Activated CD8-positive, alpha-beta memory T cell treated with anti-CD3 and anti-CD28 coated beads for 48 hours (primary cell): Measurements from ENCODE around the gene RAI1.

Source experiments
- DNase-seq, 3 experiments: peaks; one replicate each; pipeline ENCODE4 v3.0.0-alpha.2; 2020; ENCODE audit warnings: low read depth in 2 of 3, low spot score in 2 of 3

The RAI1 gene

DNA sequence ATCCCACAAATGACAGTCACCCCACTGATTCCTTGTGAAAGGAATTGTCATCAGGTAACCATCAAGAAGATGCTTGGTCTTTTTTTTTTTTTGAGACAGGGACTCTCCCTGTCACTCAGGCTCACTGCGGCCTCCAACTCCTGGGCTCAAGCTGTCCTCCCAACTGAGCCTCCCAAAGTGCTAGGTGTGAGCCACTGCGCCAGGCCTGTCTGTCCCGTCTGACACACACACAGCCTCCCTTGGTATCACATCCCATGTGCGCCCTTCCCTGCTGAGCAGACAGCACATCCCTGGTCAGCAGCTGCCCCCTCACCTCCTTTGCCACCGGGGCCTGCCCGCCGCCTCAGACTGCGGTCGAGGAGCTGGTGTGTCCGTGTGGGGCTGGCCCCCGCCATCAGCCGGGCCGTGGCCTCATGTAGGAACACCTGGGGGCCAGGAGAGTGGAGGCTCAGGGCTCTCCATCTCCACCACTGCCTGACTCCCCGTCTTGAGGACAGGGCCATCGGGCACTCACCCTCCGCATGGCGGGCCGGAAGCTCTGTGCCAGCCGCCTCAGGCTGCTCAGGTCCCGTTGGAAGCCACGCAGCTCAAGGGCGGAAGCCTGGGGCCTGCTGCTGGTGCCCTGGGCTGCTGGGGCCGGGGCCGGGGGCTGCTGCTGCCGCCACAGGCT, 131.9 kb downstream of the RAI1 start:
- DNase-seq: no peak

DNA sequence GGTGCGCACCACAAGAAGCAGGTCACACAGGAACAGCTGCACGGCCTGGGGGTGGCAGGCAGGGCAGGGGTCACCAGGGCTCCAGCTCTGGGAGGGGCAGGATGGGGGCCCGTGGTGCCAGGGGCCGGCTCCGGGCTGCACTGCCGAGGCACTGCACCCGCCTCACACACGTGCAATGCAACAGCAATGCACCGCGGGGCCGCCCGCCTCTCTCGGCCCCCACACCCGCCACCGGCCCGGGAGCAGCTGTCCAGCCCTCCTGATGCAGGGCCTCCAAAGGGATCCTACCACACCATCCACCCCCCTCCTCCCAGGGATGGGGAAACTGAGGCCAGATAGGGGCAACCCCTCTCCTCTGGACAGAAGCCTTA, 132.5 kb downstream of the RAI1 start:
- DNase-seq: no peak

DNA sequence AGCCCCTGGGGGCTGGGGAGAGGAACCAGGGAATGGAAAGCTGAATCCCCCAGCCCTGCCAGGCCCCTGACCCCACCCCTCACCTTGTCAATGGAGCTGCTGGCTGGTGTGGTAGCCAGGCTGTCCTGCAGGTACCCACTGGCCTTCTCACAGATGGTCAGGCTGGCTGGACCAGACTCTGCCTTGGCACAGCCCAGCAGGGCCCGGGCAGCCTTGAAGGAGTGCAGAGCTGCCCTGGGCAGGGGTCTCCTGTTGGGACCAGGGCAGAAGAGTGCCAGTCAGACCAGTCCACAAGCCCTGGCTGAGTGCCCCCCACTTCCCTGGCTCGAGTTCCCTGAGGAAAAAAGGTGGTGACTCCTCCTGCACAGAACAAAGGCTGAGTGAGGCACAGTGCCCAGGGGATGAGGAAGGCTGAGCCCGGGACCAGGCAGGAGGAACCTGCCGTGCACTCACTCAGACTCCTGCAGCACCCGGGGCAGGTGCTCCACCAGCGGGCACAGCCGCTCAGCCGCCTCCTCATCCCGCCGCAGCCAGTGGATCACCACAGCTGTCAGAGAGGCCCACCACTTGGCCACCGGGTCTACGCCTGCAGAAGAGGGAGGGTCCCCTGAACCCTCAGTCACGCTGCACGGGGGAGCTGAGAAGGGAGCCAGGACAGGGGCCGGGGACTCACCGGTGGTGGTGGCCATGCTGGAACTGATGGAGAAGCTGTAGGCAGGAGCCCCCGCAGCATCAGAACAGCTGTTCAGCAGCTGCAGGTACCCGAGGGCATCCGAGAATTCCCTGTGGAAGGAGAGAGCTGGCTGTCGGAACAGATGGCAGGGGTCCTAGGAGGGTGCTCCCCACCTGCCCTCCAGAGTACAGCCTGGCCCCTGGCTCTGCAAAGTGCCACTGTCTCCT, 133.2 kb downstream of the RAI1 start:
- no peak for DNase-seq

DNA sequence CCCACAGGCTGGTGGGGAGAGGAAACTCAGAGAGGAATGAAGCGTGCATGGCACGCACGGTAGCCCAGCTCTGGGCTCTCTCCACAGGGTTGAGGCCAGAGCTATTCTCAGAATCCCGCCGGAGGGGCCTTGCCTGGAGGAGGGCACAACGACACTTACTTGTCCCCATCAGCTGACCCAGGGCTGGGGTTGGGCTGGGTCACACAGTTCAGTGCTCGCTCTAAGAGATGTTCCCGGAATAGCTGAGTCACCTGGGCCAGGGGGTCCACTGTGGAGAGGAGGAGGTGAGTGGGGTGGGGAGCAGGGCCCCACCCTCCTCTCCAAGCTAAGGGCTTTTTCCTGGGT, 133.8 kb downstream of the RAI1 start:
- DNase-seq: no peak

DNA sequence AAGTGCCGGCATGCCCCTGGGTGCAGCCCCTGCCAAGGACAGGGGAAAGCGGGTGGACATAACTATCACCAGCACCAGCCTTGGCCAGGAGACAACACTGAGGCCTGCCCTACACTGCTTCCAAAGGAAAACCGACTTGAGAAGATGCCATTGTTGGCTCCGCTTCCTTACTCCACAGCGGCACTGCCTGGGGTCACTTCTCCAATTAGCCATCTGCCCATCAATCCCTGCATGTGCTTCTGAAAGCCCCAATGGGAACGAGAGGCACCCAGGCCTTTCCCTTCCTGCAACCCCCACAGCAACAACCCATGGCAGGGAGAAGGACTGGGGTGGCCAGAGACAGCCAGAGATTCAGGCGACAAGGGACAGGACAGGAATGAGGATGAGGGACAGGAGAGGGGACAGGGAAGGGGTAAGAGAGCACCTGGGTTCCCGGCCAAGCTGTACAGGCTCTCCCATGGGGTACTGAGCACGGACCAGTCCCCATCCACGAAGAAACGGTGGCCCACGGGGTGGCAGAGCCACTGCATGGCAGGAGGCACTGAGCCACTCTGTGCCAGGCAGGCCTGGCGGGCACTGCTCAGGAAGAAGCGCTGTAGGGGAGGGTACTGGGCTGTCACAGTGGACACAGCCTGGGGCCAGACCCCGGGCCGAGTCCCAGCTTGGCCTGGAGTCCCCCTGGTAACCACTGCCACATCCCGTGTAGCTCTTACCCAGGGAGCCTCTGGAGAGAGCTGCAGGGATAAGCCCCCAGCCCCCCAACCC, 134.4 kb downstream of the RAI1 start:
- DNase-seq: no peak

DNA sequence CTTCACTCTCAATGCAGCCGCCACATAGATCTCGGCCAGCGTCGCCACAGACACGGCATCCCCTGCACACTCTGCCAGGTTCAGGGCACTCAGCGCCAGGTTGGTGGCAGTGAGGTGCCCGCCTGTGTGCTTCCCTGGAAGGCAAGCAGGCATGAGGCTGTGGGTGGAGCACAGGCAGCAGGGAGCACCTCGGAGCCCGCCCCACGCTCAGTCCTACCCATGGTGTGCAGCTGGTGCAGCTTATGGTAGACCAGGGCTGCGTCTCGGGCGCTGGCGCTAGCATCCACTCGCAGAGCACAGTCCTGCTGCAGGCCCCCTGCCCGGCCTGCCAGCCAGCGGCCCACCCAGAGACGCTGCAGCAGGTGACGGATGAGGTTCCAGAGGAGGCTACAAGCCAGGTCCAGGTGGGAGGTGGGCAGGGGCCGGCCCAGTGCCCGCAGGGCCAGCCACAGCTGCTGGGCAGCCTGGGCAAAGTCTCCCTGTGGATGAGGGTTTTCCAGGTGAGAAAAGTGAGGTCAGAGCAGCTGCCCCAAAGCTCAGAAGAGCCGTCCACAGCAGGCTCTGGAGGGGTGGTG, 135.1 kb downstream of the RAI1 start:
- no peak for DNase-seq

DNA sequence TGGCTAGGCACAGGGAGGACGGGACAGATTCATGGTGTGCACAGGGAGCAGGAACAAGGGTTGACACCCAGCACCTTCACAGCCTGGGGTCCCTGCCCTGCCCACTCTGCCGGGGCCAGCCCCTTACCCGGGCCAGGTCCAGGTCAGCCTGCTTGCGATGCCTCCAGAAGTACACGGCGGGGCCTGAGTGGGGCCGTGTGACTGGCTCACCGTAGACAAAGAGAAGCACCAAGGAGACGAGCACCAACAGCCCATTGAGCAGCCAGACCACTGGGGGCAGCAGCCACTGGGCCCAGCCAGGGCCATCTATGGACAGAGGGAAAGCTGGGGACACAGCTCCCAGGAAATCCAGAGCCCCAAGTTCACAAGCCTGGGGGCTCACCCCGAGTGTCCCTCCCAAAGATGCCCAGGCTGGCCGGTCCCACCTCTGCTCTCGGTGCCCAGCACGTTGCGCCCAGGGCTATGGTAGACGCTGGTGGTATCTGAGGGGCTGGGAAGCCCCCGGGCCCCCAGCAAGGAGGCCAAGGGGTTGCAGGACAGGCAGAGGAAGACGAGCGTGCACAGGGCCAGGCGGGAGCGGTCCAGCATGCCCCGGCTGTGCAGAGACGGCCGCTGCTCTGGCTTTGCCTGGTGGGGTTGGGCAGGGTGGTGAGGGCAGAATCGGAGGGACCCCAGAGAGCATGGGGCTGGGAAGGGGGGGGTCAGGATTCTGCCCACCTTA, 135.7 kb downstream of the RAI1 start:
- no peak for DNase-seq

DNA sequence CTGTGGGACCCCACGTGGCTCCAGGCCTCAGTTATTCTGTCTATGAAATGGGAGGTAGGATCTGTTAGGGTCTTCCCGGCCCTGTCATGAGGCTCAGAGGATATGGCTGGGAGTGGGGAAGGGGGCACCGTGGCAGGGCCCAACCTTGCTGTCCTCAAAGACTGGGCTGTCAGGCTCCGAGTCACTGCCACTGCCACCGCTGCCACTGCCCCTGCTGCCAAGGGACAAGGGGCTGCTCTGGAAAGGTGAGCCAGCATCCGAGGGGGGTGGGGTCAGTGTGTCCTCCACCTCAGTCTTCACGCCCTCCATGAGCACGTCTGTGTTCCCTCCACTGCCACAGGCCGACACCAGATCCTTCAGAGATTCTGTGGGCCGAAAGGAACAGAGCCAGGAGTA, 136.3 kb downstream of the RAI1 start:
- DNase-seq: no peak

DNA sequence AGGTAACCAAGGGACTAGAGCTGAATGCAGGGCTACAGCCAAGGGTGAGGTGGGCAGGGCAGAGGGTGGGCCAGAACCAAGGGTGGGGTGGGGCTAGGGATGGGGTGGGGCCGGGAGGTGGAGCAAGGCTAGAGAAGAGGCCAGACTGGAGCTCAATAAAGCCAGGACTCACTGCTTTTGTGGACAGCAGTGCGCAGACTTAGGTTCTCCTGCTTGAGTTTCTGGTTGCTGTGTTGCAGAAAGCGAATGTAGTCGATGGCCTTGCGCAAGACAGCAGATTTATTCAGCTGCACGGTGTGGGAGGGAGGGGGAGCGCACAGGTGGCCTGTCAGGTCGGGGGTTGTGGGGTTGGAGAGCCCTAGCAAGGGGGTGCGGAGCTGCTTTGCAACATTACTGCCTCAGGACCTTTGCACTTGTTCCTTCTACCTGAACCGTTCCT, 136.8 kb downstream of the RAI1 start:
- DNase-seq: no peak

DNA sequence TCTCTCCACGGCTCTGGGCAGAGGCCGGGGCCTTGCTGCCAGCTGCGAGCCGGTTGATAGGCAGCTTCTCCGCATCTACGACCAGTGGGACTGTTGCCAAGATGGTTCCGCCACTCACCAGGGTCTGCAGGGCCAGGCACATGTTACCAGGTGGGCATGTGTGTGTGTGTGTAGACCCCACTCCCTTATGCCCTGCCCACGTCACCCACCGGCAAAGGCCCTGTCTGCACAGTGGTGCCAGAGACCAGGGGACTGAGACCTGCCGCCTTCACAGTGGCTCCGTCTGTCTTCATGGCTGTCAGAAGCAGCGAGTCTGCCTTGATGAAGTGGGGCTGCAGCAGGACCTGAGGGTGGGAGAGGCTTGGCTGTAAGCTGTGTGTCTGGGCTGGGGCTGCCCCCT, 137.9 kb downstream of the RAI1 start:
- no peak for DNase-seq

DNA sequence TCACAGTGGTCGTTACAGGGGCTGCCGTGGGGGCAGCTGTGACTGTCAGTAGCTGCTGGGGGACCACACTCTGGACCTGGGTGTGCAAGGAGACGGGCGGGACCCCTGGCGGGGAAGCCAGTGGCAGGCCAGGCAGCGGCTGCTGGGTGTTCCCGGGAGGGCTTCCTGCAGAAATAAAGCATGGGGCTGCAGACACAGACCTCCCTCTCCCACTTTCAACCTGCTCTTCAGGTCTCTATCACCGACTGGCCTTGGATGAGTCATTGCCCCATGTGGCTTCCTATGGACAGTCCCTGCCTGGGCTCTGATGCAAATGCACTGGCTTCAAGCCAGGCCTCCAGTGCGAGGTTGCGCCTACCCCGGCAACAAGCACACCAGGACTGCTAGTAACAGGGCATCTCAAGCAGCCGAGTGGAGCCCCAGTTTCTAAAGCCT, 138.3 kb downstream of the RAI1 start:
- DNase-seq: peak in 2 of 3 experiments; percentile 59 to 69

DNA sequence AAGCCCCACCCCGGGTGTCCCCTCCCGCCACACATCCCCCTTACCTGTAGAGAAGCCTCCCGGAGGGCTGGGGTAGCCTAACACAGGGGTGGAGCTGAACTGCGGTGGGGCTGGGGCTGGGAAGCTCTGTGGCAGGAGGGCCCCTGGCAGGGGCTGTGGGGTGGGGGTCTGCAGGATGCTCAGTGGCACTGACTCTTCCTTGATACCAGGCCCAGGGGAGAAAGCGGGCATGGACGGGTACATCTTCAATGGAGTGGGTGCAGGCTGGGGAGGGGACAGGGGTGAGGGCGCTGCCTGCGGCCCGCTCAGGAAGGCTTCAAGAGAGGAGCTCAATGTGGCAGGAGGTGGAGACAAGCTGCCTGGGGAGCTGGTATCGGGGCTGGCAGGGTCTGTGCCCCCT, 138.8 kb downstream of the RAI1 start:
- DNase-seq: no peak

DNA sequence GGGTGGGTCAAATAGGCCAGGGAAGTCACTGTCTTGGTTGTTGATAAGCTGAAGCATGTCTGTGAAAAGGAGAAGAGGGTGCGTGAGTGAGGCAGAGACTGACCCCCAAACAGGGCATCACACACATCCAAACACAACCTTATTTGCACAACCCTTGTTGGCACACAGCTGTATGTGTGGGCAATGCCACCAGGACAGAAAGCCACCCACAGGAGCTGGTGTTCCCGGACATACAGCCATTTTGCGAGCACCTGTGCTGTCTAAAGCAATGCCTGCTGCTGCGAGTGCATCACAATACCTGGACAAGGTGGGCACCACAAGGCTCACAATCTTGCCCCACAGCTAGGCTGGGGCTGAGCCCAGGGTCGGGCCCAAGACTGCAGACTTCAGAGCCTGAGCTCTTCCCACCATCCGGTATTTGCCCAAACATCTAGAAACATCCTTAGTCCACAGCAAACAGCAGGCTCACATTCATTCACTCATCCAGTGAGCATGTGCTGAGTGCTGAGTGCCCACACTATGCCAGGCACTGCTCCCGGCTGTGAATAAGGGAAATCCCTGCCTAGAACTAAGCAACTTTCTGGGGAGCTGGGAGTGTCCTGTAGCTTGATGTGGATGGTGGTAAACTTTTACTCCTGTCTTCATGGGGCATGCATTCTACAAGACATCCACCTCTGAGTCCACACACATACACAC, 139.4 kb downstream of the RAI1 start:
- no peak for DNase-seq

DNA sequence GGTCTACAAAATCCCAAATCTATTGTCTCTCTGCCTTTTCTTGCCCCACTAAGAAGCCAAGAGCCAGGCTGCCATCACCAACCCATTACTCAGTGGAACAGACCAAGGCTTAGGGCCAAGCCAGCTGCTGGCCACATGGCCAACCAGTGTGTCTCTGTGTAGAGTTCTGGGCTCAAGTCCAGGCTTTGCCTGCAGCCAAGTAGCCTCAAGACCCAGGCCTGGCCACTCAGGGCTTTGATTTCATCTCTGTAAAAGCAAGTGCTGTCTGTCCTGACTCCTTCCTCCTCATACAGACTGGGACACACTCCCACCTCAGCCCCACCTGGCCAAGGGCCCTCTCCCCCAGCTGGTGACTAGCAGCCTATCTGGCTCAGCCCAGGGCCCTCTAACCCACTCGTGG, 140.9 kb downstream of the RAI1 start:
- DNase-seq: no peak

DNA sequence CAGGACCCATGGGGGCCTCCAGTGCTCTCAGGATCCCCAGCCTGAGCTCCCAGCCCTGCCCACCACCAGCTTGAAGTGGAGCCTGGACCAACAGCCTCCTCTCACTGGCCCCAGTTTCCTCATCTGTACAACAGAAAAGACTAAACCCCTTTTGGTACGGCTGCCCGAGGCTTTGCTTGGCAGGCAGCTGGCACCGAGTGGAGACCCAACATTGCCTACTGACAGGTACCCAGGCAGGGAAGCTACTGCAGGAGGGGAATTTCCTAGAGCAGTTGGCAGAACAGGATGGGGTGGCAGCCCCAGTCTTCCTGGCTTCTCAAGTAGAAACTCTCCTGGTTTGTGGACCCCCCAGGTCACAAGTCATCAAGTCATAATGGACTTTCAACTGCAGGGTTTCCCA, 141.4 kb downstream of the RAI1 start:
- no peak for DNase-seq

DNA sequence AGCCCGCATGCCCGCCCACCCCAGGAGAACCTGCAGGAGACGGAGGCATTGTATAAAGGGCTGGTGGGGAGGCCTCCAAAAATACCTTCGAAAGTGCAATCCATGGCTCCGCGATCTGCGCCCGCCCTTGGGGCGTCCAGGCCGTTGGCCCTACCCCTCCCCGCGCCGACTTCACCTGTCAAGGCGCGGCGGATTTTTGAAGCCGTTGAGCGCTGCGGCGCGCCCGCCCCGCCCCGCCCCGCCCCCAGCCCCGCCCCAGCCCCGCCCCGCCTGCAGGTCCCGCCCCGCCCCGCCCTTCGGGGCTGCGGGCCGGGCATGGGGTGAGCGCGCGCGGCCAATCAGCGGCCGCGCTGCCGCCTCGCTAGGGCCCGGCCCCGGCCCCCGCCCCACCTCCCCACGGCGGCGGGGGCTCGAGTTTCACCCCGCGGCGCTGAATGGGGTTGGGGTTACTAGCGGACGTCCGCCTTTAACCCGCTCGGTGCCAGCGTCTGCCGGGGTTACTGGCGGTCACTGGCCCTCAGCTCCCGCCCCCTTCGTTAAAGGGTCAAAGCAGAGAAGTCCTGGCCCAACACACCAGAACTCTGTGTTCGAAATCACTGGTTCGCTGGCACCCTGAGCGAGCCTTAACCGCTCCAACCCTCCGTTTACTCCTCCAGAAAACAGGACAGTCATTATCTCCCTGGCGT, 142.3 kb downstream of the RAI1 start:
- peak in 2 of 3 experiments; percentile 45 to 63 for DNase-seq

DNA sequence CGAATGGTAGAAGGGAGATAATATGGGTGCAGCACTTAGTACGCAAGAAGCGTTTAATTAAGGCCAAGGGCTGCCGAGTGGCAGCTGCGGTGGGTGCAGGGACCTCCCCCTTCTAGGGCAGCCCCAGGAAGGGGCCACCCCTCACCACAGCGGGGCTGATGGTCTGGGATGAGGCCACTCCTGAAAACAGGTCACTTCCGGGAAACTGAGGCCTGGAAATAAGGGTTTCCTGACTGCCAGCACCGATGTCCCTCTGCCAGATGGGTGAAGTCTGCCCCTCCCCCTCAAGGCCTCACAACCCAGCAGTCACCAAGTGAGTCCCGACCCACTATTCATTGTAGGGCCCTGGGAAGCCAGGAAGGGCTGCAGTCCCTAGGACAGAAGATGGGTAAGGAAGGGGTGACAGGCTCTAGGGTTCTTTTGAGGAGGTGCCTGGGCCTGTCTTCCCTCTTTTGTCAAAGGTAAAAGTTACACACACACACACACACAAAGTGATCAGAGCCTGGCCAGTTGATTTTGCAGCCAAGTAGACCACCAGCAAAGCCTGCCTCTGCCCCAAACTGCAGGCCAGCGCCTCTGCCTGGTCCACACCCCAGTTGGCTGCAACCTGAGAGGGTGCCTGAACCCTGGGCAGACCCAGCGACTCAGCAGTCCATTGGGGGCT, 143.0 kb downstream of the RAI1 start:
- DNase-seq: no peak

DNA sequence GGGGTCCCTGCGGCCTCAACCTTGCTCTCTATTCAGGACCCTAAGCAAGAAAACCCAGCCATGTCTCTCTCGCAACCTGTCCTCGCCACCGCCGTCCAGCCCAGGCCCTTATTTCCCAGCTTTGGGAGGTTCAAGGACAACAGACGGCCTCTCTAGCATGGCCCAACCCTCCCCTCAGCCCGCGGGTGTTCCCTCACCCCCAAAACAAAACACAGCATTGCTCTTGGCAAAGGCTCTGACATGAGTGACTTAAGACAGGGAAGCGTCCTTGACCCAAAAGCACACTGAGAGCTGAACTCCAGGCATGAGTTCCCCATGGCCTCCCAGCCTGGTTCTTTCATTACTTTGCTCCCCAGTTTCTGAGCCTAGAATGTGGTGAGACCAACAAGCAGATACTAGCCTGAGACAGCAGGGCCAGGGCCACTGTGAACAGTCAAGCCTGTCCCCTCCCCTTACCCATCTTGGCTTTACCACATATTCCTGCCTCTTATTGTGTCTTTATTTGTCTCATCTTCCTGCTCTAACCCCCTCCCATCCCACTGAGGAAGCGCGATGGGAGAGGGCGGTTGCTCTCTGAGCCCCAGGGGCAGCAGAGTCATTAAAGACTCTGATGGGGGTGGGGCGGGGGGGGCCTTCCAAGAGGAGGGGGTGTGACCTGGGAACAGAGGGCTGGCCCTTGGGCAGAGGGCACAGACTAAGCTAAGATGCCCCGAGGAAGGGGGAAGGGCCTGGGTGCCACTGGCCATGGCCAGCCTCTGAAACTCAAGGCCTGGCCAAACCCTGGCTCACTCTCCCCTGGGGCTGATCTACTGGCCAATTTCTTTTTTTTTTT, 143.7 kb downstream of the RAI1 start:
- DNase-seq: no peak
